K562 (cell line): ENCODE results near the gene SLC44A2. TPM values are rescaled to one million over a fixed set of nuclear protein-coding genes. Genes with fewer than 3 reads are reported as not detected.

Source experiments
- ATAC-seq: fragments of 200-7000 bp; cut with Tn5 transposase; 3 replicates; pipeline ENCODE4 v1.9.1; 2020; ENCODE audit warnings: moderate library complexity
- BruUV-seq: library from RNA; stranded (reverse); fragments of 400-500 nt; replicated peaks from 2 replicates; lab custom pipeline; 2021; lab: Mats Ljungman, UMichigan
- CTCF ChIA-PET: fragments of 300-600 bp; formaldehyde crosslinking; extraction: SDS; loops from one replicate; lab custom pipeline; 2021; ENCODE audit warnings: low intra/inter-chr PET ratio; lab: Yijun Ruan, JAX
- POLR2A ChIA-PET: fragments of 300-600, 350-650 bp; sonication (Branson Sonifier 250); formaldehyde crosslinking; extraction: SDS; loops from one replicate; lab custom pipeline; 2021; ENCODE audit warnings: antibody characterized with exemption, inconsistent platforms; lab: Yijun Ruan, JAX
- DNase-seq, 4 experiments: peaks; one replicate each; pipeline versions ENCODE4 v3.0.0 to v3.0.0-alpha.2; 2011 to 2018; ENCODE audit warnings: low spot score in 3 of 4, mixed read lengths in 3 of 4; ENCODE audit errors: extremely low read depth in 1 of 4
- FAIRE-seq: peaks from 2 replicates; lab custom pipeline; 2011; peaks lifted over from hg19 to GRCh38; lab: Jason Lieb, UNC
- H2AFZ ChIP-seq: 2 replicates; pipeline ENCODE4 v1.6.0; 2011; ENCODE audit warnings: low read depth, low read length, control low read depth, inconsistent platforms
- H3K27ac ChIP-seq: fragments of 200-600 bp; 3 replicates; pipeline ENCODE4 v1.8.0; 2011; ENCODE audit warnings: low read depth, mild to moderate bottlenecking, control low read depth, inconsistent platforms, low read length, moderate library complexity, mixed read lengths; ENCODE audit errors: extremely low read depth
- H3K27me3 ChIP-seq, 2 experiments: fragments of 300-600 bp in 1 of 2; 2 replicates in 1 of 2; 3 replicates in 1 of 2; pipeline versions ENCODE4 v1.6.0 to v1.8.0; 2011; ENCODE audit warnings: inconsistent platforms in 2 of 2, low read length in 2 of 2, mild to moderate bottlenecking in 1 of 2, mixed read lengths in 1 of 2, moderate library complexity in 1 of 2; ENCODE audit not compliant: control insufficient read depth in 2 of 2, insufficient read depth in 2 of 2
- H3K36me3 ChIP-seq: fragments of 300-600 bp; 3 replicates; pipeline ENCODE4 v1.8.0; 2011; ENCODE audit warnings: mild to moderate bottlenecking, low read length, inconsistent platforms; ENCODE audit not compliant: control insufficient read depth, insufficient read depth
- H3K4me1 ChIP-seq, 2 experiments: fragments of 200-600 bp in 1 of 2; replicated peaks in 1 of 2; 2 replicates in 1 of 2; 3 replicates in 1 of 2; pipeline versions ENCODE4 v1.5.1 to v1.8.0; 2011; ENCODE audit warnings: inconsistent platforms in 2 of 2, low read length in 2 of 2, mild to moderate bottlenecking in 1 of 2, mixed read lengths in 1 of 2, moderate library complexity in 1 of 2; ENCODE audit not compliant: control insufficient read depth in 2 of 2, insufficient read depth in 2 of 2
- H3K4me2 ChIP-seq: 2 replicates; pipeline ENCODE4 v1.6.1; 2011; ENCODE audit warnings: low read length, control low read depth, inconsistent platforms, mixed read lengths; ENCODE audit not compliant: insufficient read depth
- H3K4me3 ChIP-seq: fragments of 200-600 bp; sonication (generic), shearing (Covaris generic); 2 replicates; pipeline ENCODE4 v1.5.1; 2016; ENCODE audit warnings: control low read depth, inconsistent platforms
- H3K79me2 ChIP-seq: fragments of 200-600 bp; 3 replicates; pipeline ENCODE4 v1.8.0; 2011; ENCODE audit warnings: low read length, inconsistent platforms; ENCODE audit not compliant: control insufficient read depth, insufficient read depth
- H3K9ac ChIP-seq, 2 experiments: 2 replicates each; pipeline versions ENCODE4 v1.6.0 to v1.6.1; 2011; ENCODE audit warnings: low read depth in 2 of 2, low read length in 2 of 2, control low read depth in 1 of 2, inconsistent platforms in 1 of 2, mild to moderate bottlenecking in 1 of 2, mixed read lengths in 1 of 2; ENCODE audit not compliant: insufficient read depth in 1 of 2
- H3K9me1 ChIP-seq: one replicate; pipeline ENCODE4 v1.6.0; 2011; ENCODE audit warnings: inconsistent platforms, mild to moderate bottlenecking, low read length, moderate library complexity; ENCODE audit not compliant: control insufficient read depth, insufficient read depth
- H3K9me3 ChIP-seq: replicated peaks from 2 replicates; pipeline ENCODE4 v1.5.1; 2011; ENCODE audit warnings: low read depth, low read length, inconsistent platforms; ENCODE audit not compliant: control insufficient read depth, insufficient read depth
- H4K20me1 ChIP-seq: replicated peaks from 2 replicates; pipeline ENCODE4 v1.6.1; 2011; ENCODE audit warnings: low read length, inconsistent platforms, mixed read lengths; ENCODE audit not compliant: control insufficient read depth, insufficient read depth
- MNT ChIP-seq, 2 experiments: fragments of 450-650 bp; conservative IDR thresholded peaks; 2 replicates each; pipeline ENCODE4 v1.6.1; 2017; ENCODE audit warnings: mild to moderate bottlenecking in 2 of 2, moderate library complexity in 2 of 2
- ZNF121 ChIP-seq: sonication (generic); formaldehyde crosslinking; conservative IDR thresholded peaks from 2 replicates; pipeline ENCODE4 v1.8.0; 2022; ENCODE audit warnings: missing genetic modification reagents
- WGBS: fragments of 100-300 bp; shearing (Covaris generic); methylation state at CpG from one replicate; pipeline ENCODE4 v1.1.6; 2016; ENCODE audit warnings: low coverage, mixed read lengths; ENCODE audit not compliant: insufficient coverage; ENCODE audit errors: missing lambda C conversion rate; 5-methylcytosine and 5-hydroxymethylcytosine counted together
- in situ Hi-C: fragments of 300-500 bp; cut with MboI; formaldehyde crosslinking; loops from 4 replicates; pipeline ENCODE4 v1.15.0; 2018; ENCODE audit warnings: inconsistent platforms, mixed read lengths
- intact Hi-C: fragments of 100-400 bp; cut with micrococcal nuclease; formaldehyde crosslinking; loops from 2 replicates; pipeline ENCODE4 v1.14.2; 2022
- polyA plus RNA-seq, 8 experiments: library from polyadenylated mRNA; depleted of rRNA in 4 of 8; stranded (reverse) in 5 of 8; unstranded in 3 of 8; fragments of >200 nt; fragmentation: Nextera tagmentation in 2 of 8; fragmentation: Illumina TruSeq in 1 of 8; extraction: Ambion mirVana in 2 of 8; extraction: Trizol in 1 of 8; gene quantifications; 2 replicates each; pipeline versions ENCODE4 v1.2.1 to v1.2.3, GENCODE V29; 2011 to 2014; ENCODE audit warnings: inconsistent platforms in 1 of 8, missing spikeins in 1 of 8
- total RNA-seq, 7 experiments: library from RNA; depleted of rRNA in 6 of 7; stranded (reverse); fragments of >200 nt in 6 of 7; fragmentation: Illumina TruSeq in 2 of 7; extraction: Trizol in 2 of 7; gene quantifications; 2 replicates each; pipeline versions ENCODE4 v1.2.1 to v1.2.3, GENCODE V29; 2011 to 2021; ENCODE audit warnings: low replicate concordance in 1 of 7

SLC44A2 gene
- total and polyA plus RNA-seq, 9 of the 15 experiments (the other 6 are each of a cell fraction or from before 2014, with no cell fraction given) = 1.1 to 34.2 (median 8.1) TPM

- no TSS peak for BruUV-seq
- Histone ChIP-seq H3K27ac (no peak overlapping the region), H3K9me3 (no peaks in the 10 kb centered on the region), H3K36me3 (no peaks in the 10 kb centered on the region), H3K4me1 (peaks cover 8 to 22% of the 10 kb centered on the region in 2 experiments; a peak in 4 of 5 replicates), H2AFZ (no peak overlapping the region), H4K20me1 (no peaks in the 10 kb centered on the region), H3K79me2 (peaks cover 7% of the 10 kb centered on the region; the same call in 2 of the 3 replicates)
- FAIRE-seq (no peak), DNase-seq (no peak), ATAC-seq (no peak)
- intact Hi-C loops = no loop called here
- in situ Hi-C loops = no loop called here
- WGBS = 74% methylated on average over 5 of the region's 5 CpGs
- TF ChIP-seq MNT (conservative IDR thresholded peaks at IDR 0.05) = no peak
- TF ChIP-seq ZNF121 (CRISPR knock-in tag) = peak; percentile 61
- TF ChIP-seq, all 486 proteins: peak for 1
- ChIA-PET POLR2A (interaction anchor here (0.8 to 2.2 kb wide), 4 partner anchors 10 to 21 kb away, joined by 3 to 7 read pairs (median 5); no protein-coding TSS in a partner anchor), CTCF (no interaction called here)
- Histone ChIP-seq H3K27me3 (no peaks in the 10 kb centered on the region), H3K9ac (no peak overlapping the region), H3K4me2 (no peak overlapping the region), H3K4me3 (no peak overlapping the region), H3K9me1 (no peaks in the 10 kb centered on the region)
Measured at GRCh38 chr19:10611907-10612306, 13.4 kb upstream of the SLC44A2 start.
